ENCODE results near the gene CABP2. TPM values are rescaled to one million over a fixed set of nuclear protein-coding genes. Genes with fewer than 3 reads are reported as not detected.

The CABP2 gene
- total RNA-seq, 1 experiment from 2014 or later, result not detected

DNA sequence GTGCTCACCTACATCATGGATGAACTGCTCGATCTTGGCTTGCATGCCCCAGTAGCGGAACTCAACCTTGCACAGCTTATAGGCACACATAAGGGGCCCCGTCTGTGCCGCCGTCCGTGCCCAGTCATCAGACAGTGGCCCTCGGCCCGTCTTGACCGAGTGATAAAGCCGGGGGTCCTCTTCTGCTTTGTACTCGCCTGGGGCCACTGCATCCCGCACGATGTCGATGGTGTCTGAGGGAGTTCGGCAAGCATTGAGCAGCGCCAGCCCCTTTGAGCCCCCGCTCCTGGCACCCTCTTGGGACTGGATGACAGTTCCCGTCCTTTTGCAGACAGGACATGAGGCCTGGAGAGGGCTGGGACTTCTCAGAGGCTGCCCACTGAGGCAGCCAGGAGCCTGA, 21.4 kb downstream of the CABP2 start:
- H3K4me1 ChIP-seq (ENCODE audit: insufficient read depth, low read length, poor library complexity, severe bottlenecking), result peaks cover 36% of the 10 kb centered on the region
- POLR2A ChIA-PET (ENCODE audit: low non-redundant PET), result no interaction called here
- BruUV-seq (replicated peaks), result no TSS peak

GRCh38 chr11:67500831-67501715, 22.2 kb downstream of the CABP2 start:
- ChIA-PET CTCF (no interaction called here), POLR2A (ENCODE audit: low non-redundant PET) (no interaction called here)
- Histone ChIP-seq H3K4me1 (ENCODE audit: insufficient read depth, low read length, poor library complexity, severe bottlenecking) (peaks cover 29% of the 10 kb centered on the region), H3K9me3 (ENCODE audit: low read depth, low read length, poor library complexity, severe bottlenecking) (no peaks in the 10 kb centered on the region), H3K4me3 (ENCODE audit: low read depth, low read length, poor library complexity, severe bottlenecking) (no peak overlapping the region), H3K27me3 (replicated peaks; ENCODE audit: insufficient read depth, low read depth, low read length, poor library complexity) (no peaks in the 10 kb centered on the region), H3K36me3 (ENCODE audit: insufficient read depth, low read length, poor library complexity, severe bottlenecking) (peaks cover 5% of the 10 kb centered on the region), H3K27ac (ENCODE audit: low read depth, low read length, poor library complexity, severe bottlenecking) (no peak overlapping the region)
- no peak for DNase-seq (ENCODE audit: low spot score)
- intact Hi-C loops (cut with micrococcal nuclease; ENCODE audit: unreplicated experiment), result no loop called here
- TF ChIP-seq CTCF (conservative IDR thresholded peaks at IDR 0.05; ENCODE audit: low read depth, low read length), result no peak
- no peak for TF ChIP-seq EZH2 (IDR thresholded peaks at IDR 0.05; ENCODE audit: borderline replicate concordance, low read depth, low read length, poor library complexity, severe bottlenecking)
- BruUV-seq (replicated peaks), result no TSS peak

More for the DNA sequence above, 21.4 kb downstream of the CABP2 start:
- CTCF ChIA-PET, result no interaction called here
- H3K27ac ChIP-seq (ENCODE audit: low read depth, low read length, poor library complexity, severe bottlenecking), result no peak overlapping the region
- H3K4me3 ChIP-seq (ENCODE audit: low read depth, low read length, poor library complexity, severe bottlenecking), result no peak overlapping the region
- TF ChIP-seq CTCF (conservative IDR thresholded peaks at IDR 0.05; ENCODE audit: low read depth, low read length) (no peak), EZH2 (IDR thresholded peaks at IDR 0.05; ENCODE audit: borderline replicate concordance, low read depth, low read length, poor library complexity, severe bottlenecking) (no peak)
- intact Hi-C loops (cut with micrococcal nuclease; ENCODE audit: unreplicated experiment), result no loop called here
- peaks cover 4% of the 10 kb centered on the region for H3K36me3 ChIP-seq (ENCODE audit: insufficient read depth, low read length, poor library complexity, severe bottlenecking)
- H3K27me3 ChIP-seq (replicated peaks; ENCODE audit: insufficient read depth, low read depth, low read length, poor library complexity), result no peaks in the 10 kb centered on the region
- no peaks in the 10 kb centered on the region for H3K9me3 ChIP-seq (ENCODE audit: low read depth, low read length, poor library complexity, severe bottlenecking)
- DNase-seq (ENCODE audit: low spot score), result no peak

DNA sequence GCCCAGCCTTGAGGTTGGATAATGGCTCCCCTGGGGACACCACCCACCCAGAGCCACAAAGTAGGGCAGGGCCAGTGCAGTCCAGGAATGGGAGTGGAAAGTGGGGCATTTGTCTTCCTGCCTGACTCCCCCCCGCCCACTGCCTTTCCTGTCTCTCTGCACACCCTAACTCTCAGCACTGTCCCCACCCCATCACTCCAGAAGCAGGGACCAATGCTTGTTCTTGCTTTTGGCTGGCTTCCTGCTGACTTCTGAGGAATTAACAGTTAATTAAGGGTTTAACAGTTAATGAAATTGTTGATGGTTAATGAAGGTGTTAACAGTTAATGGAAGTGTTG, 22.8 kb downstream of the CABP2 start:
- intact Hi-C loops (cut with micrococcal nuclease; ENCODE audit: unreplicated experiment), result no loop called here
- no TSS peak for BruUV-seq (replicated peaks)
- no peak overlapping the region for H3K4me3 ChIP-seq (ENCODE audit: low read depth, low read length, poor library complexity, severe bottlenecking)

More for the DNA sequence above, 22.8 kb downstream of the CABP2 start:
- Histone ChIP-seq H3K27ac (ENCODE audit: low read depth, low read length, poor library complexity, severe bottlenecking) (no peak overlapping the region), H3K4me1 (ENCODE audit: insufficient read depth, low read length, poor library complexity, severe bottlenecking) (peaks cover 23% of the 10 kb centered on the region), H3K9me3 (ENCODE audit: low read depth, low read length, poor library complexity, severe bottlenecking) (no peaks in the 10 kb centered on the region), H3K27me3 (replicated peaks; ENCODE audit: insufficient read depth, low read depth, low read length, poor library complexity) (no peaks in the 10 kb centered on the region), H3K36me3 (ENCODE audit: insufficient read depth, low read length, poor library complexity, severe bottlenecking) (peaks cover 9% of the 10 kb centered on the region)
- TF ChIP-seq CTCF (conservative IDR thresholded peaks at IDR 0.05; ENCODE audit: low read depth, low read length) (no peak), EZH2 (IDR thresholded peaks at IDR 0.05; ENCODE audit: borderline replicate concordance, low read depth, low read length, poor library complexity, severe bottlenecking) (no peak)
- DNase-seq (ENCODE audit: low spot score), result no peak
- ChIA-PET POLR2A (ENCODE audit: low non-redundant PET) (no interaction called here), CTCF (no interaction called here)
